WTC11 (cell line): ENCODE measurements around the gene C1QTNF1. TPM values are rescaled to one million over a fixed set of nuclear protein-coding genes. Genes with fewer than 3 reads are reported as not detected.

Experiments used
- ATAC-seq: fragments of 200-7000 bp; cut with Tn5 transposase; 2 replicates; pipeline ENCODE4 v1.10.0; 2021; ENCODE audit warnings: mild to moderate bottlenecking, moderate library complexity
- CTCF ChIA-PET: fragments of 300-600 bp; sonication (Branson Sonifier 250); formaldehyde crosslinking; loops from one replicate; lab custom pipeline; 2021; ENCODE audit warnings: antibody characterized with exemption; lab: Charles Lee
- POLR2A ChIA-PET: fragments of 350-600 bp; sonication (Branson Sonifier 250); formaldehyde crosslinking; loops from one replicate; lab custom pipeline; 2021; ENCODE audit warnings: antibody characterized with exemption; lab: Charles Lee
- DNase-seq: peaks from one replicate; pipeline ENCODE4 v3.0.0; 2021; ENCODE audit warnings: low spot score
- H3K27ac Mint-ChIP-seq: 2 replicates; pipeline ENCODE4 v1.8.0; 2021; ENCODE audit warnings: mixed read lengths
- H3K27me3 Mint-ChIP-seq: 2 replicates; pipeline ENCODE4 v1.8.0; 2021; ENCODE audit warnings: low read depth, mild to moderate bottlenecking, moderate library complexity, mixed read lengths
- H3K36me3 Mint-ChIP-seq: 2 replicates; pipeline ENCODE4 v1.8.0; 2021; ENCODE audit warnings: mixed read lengths
- H3K4me1 Mint-ChIP-seq: 2 replicates; pipeline ENCODE4 v1.8.0; 2022; ENCODE audit warnings: mixed read lengths
- H3K4me3 Mint-ChIP-seq: 2 replicates; pipeline ENCODE4 v1.8.0; 2021; ENCODE audit warnings: mild to moderate bottlenecking, moderate library complexity, mixed read lengths
- H3K9me3 Mint-ChIP-seq: 2 replicates; pipeline ENCODE4 v1.8.0; 2021; ENCODE audit warnings: mixed read lengths
- CTCF ChIP-seq: fragments of 200-600 bp; IDR thresholded peaks from 2 replicates; pipeline ENCODE4 v1.8.0; 2022; ENCODE audit warnings: antibody characterized with exemption
- ELF4 ChIP-seq: sonication (generic); formaldehyde crosslinking; IDR thresholded peaks from 2 replicates; pipeline ENCODE4 v1.8.1; 2022; ENCODE audit warnings: low read depth, mild to moderate bottlenecking, moderate library complexity, missing genetic modification reagents
- EMX1 ChIP-seq: fragments of 250-450 bp; sonication (Bioruptor Pico); IDR thresholded peaks from 2 replicates; pipeline ENCODE4 v1.8.0; 2021; ENCODE audit warnings: mild to moderate bottlenecking
- ETV6 ChIP-seq: sonication (generic); formaldehyde crosslinking; IDR thresholded peaks from 2 replicates; pipeline ENCODE4 v1.8.1; 2022; ENCODE audit warnings: mild to moderate bottlenecking, missing genetic modification reagents
- FOXK1 ChIP-seq: sonication (generic); formaldehyde crosslinking; IDR thresholded peaks from 2 replicates; pipeline ENCODE4 v1.8.0; 2022; ENCODE audit warnings: mild to moderate bottlenecking, moderate library complexity, missing genetic modification reagents
- FOXP1 ChIP-seq: sonication (generic); formaldehyde crosslinking; IDR thresholded peaks from 2 replicates; pipeline ENCODE4 v1.8.0; 2022; ENCODE audit warnings: missing genetic modification reagents, mild to moderate bottlenecking, moderate library complexity, borderline replicate concordance
- HMGA2 ChIP-seq: fragments of 250-450 bp; sonication (Bioruptor Pico); IDR thresholded peaks from 2 replicates; pipeline ENCODE4 v1.4.0; 2021; ENCODE audit warnings: mild to moderate bottlenecking, moderate library complexity
- KAT7 ChIP-seq: sonication (generic); formaldehyde crosslinking; IDR thresholded peaks from 2 replicates; pipeline ENCODE4 v1.8.1; 2023; ENCODE audit warnings: missing genetic modification reagents, mild to moderate bottlenecking, borderline replicate concordance
- NFATC4 ChIP-seq: fragments of 250-450 bp; sonication (Bioruptor Pico); IDR thresholded peaks from 2 replicates; pipeline ENCODE4 v1.9.0; 2021; ENCODE audit warnings: mild to moderate bottlenecking
- NFE2L1 ChIP-seq: sonication (generic); formaldehyde crosslinking; IDR thresholded peaks from 2 replicates; pipeline ENCODE4 v1.8.1; 2023; ENCODE audit warnings: missing genetic modification reagents
- NR1H2 ChIP-seq: sonication (generic); formaldehyde crosslinking; IDR thresholded peaks from 2 replicates; pipeline ENCODE4 v1.9.0; 2021; ENCODE audit warnings: mild to moderate bottlenecking, moderate library complexity, missing genetic modification reagents
- PREB ChIP-seq: sonication (generic); formaldehyde crosslinking; IDR thresholded peaks from 2 replicates; pipeline ENCODE4 v1.8.1; 2022; ENCODE audit warnings: mild to moderate bottlenecking, missing genetic modification reagents, moderate library complexity, borderline replicate concordance
- PRRX2 ChIP-seq: fragments of 250-450 bp; sonication (Bioruptor Pico); IDR thresholded peaks from 2 replicates; pipeline ENCODE4 v1.8.0; 2021; ENCODE audit warnings: mild to moderate bottlenecking
- SMAD3 ChIP-seq: sonication (generic); formaldehyde crosslinking; IDR thresholded peaks from 2 replicates; pipeline ENCODE4 v1.8.0; 2022; ENCODE audit warnings: missing genetic modification reagents, mild to moderate bottlenecking, borderline replicate concordance
- SOX15 ChIP-seq: fragments of 250-450 bp; sonication (Bioruptor Pico); IDR thresholded peaks from 2 replicates; pipeline ENCODE4 v1.9.0; 2021; ENCODE audit warnings: mild to moderate bottlenecking
- SP1 ChIP-seq: sonication (generic); formaldehyde crosslinking; conservative IDR thresholded peaks from 2 replicates; pipeline ENCODE4 v1.8.1; 2022; ENCODE audit warnings: missing genetic modification reagents
- TEAD1 ChIP-seq: sonication (generic); formaldehyde crosslinking; IDR thresholded peaks from 2 replicates; pipeline ENCODE4 v1.8.0; 2022; ENCODE audit warnings: mild to moderate bottlenecking, missing genetic modification reagents
- ZNF138 ChIP-seq: sonication (generic); formaldehyde crosslinking; conservative IDR thresholded peaks from 2 replicates; pipeline ENCODE4 v1.8.1; 2022; ENCODE audit warnings: mild to moderate bottlenecking, moderate library complexity, missing genetic modification reagents
- ZNF281 ChIP-seq: sonication (generic); formaldehyde crosslinking; IDR thresholded peaks from 2 replicates; pipeline ENCODE4 v1.8.0; 2023; ENCODE audit warnings: mild to moderate bottlenecking, missing genetic modification reagents
- ZNF416 ChIP-seq: fragments of 250-450 bp; sonication (Bioruptor Pico); IDR thresholded peaks from 2 replicates; pipeline ENCODE4 v1.9.0; 2021; ENCODE audit warnings: mild to moderate bottlenecking, inconsistent platforms
- total RNA-seq: library from RNA; stranded (reverse); gene quantifications from 3 replicates; pipeline ENCODE4 v1.2.3, GENCODE V29; 2021
- TF ChIP-seq, protein P1 (sequence below): sonication (generic); formaldehyde crosslinking; IDR thresholded peaks from 2 replicates; pipeline ENCODE4 v1.8.1; 2023; ENCODE audit warnings: mild to moderate bottlenecking, missing genetic modification reagents, moderate library complexity
- TF ChIP-seq, protein P2 (sequence below): sonication (generic); formaldehyde crosslinking; IDR thresholded peaks from 2 replicates; pipeline ENCODE4 v1.8.1; 2023; ENCODE audit warnings: mild to moderate bottlenecking, missing genetic modification reagents
- TF ChIP-seq, protein P3 (sequence below): sonication (generic); formaldehyde crosslinking; IDR thresholded peaks from 2 replicates; pipeline ENCODE4 v1.8.1; 2022; ENCODE audit warnings: missing genetic modification reagents, borderline replicate concordance
- TF ChIP-seq, protein P4 (sequence below): sonication (generic); formaldehyde crosslinking; conservative IDR thresholded peaks from 2 replicates; pipeline ENCODE4 v1.8.1; 2022; ENCODE audit warnings: mild to moderate bottlenecking, missing genetic modification reagents

Gene C1QTNF1
- total RNA-seq, 1 experiment from 2014 or later: 1.7 TPM

DNA sequence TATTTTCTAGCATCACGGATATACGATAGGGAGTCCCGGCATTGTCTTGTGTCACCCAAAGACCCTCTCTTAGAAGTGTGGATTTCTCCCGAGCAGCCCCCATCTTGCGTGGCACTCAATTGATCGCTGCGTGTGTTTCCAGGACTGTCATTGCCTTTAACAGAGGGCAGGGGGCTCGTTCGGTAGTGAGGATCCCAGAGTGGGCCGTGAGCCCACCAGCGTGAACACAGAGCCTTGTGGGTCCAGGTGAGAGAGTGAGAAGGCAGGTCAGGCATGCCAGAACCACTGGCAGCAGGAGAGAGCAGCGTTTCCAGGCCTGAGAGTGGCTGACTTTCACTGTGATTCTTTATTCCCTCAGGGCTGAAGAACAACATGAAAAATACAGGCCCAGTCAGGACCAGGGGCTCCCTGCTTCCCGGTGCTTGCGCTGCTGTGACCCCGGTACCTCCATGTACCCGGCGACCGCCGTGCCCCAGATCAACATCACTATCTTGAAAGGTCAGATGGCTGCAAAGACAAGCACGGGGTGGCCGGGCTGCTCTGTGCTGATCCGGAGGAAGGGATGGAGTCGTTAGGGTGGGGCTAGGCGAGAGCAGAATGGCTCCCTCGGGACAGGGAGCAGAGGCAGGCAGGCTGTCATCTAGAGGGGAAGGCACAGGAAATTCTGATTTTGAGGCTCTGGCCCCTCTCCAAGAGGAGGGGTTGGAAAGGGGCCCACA, 22.4 kb downstream of the C1QTNF1 start:
- ChIA-PET POLR2A (no interaction called here), CTCF (interaction anchor here (0.6 to 3.4 kb wide), 42 partner anchors 8 to 612 kb away, joined by 3 to 51 read pairs (median 5); partner anchors contain the start of genes CANT1, ENGASE and LGALS3BP)
- H3K27ac Mint-ChIP-seq: no peak overlapping the region
- peaks cover 6% of the 10 kb centered on the region; the same call in 1 of the 2 replicates for H3K4me1 Mint-ChIP-seq
- no peak overlapping the region for H3K4me3 Mint-ChIP-seq
- H3K27me3 Mint-ChIP-seq: peaks cover 12% of the 10 kb centered on the region
- no peaks in the 10 kb centered on the region for H3K36me3 Mint-ChIP-seq
- TF ChIP-seq TEAD1 (CRISPR knock-in tag) (no peak), ELF4 (no peak), PRRX2 (CRISPR knock-in tag) (no peak), ZNF416 (CRISPR knock-in tag) (no peak), HMGA2 (CRISPR knock-in tag) (no peak), FOXP1 (CRISPR knock-in tag) (no peak), NFE2L1 (CRISPR knock-in tag) (no peak), FOXK1 (no peak), ETV6 (no peak), NR1H2 (CRISPR knock-in tag) (no peak), SMAD3 (CRISPR knock-in tag) (no peak)
- TF ChIP-seq, protein P1, sequence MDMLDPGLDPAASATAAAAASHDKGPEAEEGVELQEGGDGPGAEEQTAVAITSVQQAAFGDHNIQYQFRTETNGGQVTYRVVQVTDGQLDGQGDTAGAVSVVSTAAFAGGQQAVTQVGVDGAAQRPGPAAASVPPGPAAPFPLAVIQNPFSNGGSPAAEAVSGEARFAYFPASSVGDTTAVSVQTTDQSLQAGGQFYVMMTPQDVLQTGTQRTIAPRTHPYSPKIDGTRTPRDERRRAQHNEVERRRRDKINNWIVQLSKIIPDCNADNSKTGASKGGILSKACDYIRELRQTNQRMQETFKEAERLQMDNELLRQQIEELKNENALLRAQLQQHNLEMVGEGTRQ: no peak
- DNase-seq (no peak), ATAC-seq (no peak)
- peaks cover 17% of the 10 kb centered on the region for H3K9me3 Mint-ChIP-seq

- no peak for ATAC-seq
- peaks cover 17% of the 10 kb centered on the region for H3K27me3 Mint-ChIP-seq
- no peak for TF ChIP-seq ZNF281 (CRISPR knock-in tag)
- TF ChIP-seq KAT7: no peak
- TF ChIP-seq PREB (CRISPR knock-in tag): no peak
- no peak for TF ChIP-seq NFATC4 (CRISPR knock-in tag)
- no peak for TF ChIP-seq NFE2L1 (CRISPR knock-in tag)
- TF ChIP-seq, protein P2, sequence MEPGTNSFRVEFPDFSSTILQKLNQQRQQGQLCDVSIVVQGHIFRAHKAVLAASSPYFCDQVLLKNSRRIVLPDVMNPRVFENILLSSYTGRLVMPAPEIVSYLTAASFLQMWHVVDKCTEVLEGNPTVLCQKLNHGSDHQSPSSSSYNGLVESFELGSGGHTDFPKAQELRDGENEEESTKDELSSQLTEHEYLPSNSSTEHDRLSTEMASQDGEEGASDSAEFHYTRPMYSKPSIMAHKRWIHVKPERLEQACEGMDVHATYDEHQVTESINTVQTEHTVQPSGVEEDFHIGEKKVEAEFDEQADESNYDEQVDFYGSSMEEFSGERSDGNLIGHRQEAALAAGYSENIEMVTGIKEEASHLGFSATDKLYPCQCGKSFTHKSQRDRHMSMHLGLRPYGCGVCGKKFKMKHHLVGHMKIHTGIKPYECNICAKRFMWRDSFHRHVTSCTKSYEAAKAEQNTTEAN (CRISPR knock-in tag): no peak
- TF ChIP-seq EMX1 (CRISPR knock-in tag): no peak
- no peak for TF ChIP-seq SOX15
- TF ChIP-seq CTCF: no peak
- TF ChIP-seq, protein P3, sequence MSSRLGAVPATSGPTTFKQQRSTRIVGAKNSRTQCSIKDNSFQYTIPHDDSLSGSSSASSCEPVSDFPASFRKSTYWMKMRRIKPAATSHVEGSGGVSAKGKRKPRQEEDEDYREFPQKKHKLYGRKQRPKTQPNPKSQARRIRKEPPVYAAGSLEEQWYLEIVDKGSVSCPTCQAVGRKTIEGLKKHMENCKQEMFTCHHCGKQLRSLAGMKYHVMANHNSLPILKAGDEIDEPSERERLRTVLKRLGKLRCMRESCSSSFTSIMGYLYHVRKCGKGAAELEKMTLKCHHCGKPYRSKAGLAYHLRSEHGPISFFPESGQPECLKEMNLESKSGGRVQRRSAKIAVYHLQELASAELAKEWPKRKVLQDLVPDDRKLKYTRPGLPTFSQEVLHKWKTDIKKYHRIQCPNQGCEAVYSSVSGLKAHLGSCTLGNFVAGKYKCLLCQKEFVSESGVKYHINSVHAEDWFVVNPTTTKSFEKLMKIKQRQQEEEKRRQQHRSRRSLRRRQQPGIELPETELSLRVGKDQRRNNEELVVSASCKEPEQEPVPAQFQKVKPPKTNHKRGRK (CRISPR knock-in tag): no peak
- TF ChIP-seq ZNF138 (CRISPR knock-in tag): no peak
- TF ChIP-seq, protein P4, sequence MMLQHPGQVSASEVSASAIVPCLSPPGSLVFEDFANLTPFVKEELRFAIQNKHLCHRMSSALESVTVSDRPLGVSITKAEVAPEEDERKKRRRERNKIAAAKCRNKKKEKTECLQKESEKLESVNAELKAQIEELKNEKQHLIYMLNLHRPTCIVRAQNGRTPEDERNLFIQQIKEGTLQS (CRISPR knock-in tag): no peak
- no peak for TF ChIP-seq ELF4
- TF ChIP-seq SP1 (CRISPR knock-in tag): no peak
- TF ChIP-seq, all 79 proteins: peak for 0
- Mint-ChIP-seq H3K9me3 (peaks cover 22% of the 10 kb centered on the region), H3K4me1 (peaks cover 6% of the 10 kb centered on the region; the same call in 1 of the 2 replicates), H3K27ac (no peak overlapping the region), H3K36me3 (no peaks in the 10 kb centered on the region), H3K4me3 (no peak overlapping the region)
- DNase-seq: no peak
- CTCF ChIA-PET: interaction anchor here (1.1 to 3.4 kb wide), 2 partner anchors 18 kb away, joined by 3 to 51 read pairs; no protein-coding TSS in a partner anchor
- POLR2A ChIA-PET: no interaction called here
Measured at GRCh38 chr17:79046916-79047280, 22.9 kb downstream of the C1QTNF1 start.
